Amygdala (tissue), 56 donors: ENCODE measurements around the gene TAS2R43.
"Not testable (repeated sequence)": the region's sequence is repeated elsewhere in the genome, so short reads cannot be mapped to it uniquely, and the experiment has no call there.

Experiments
- DNase-seq, 56 donors: peaks; one replicate each; lab custom pipeline; 2025; lab: John Stamatoyannopoulos, UW

The TAS2R43 gene

GRCh38 chr12:11067514-11067913, 24.6 kb downstream of the TAS2R43 start:
- DNase-seq = no peak

- DNase-seq = not testable (repeated sequence)
These were observed 29.9 kb downstream of the TAS2R43 start, which contains the start of gene TAS2R46 for GRCh38 chr12:11062194-11062593. Gene TAS2R46, minus strand, starts transcription at chr12:11062294. Its CDS starts 0 bp downstream, at chr12:11062294.

DNA sequence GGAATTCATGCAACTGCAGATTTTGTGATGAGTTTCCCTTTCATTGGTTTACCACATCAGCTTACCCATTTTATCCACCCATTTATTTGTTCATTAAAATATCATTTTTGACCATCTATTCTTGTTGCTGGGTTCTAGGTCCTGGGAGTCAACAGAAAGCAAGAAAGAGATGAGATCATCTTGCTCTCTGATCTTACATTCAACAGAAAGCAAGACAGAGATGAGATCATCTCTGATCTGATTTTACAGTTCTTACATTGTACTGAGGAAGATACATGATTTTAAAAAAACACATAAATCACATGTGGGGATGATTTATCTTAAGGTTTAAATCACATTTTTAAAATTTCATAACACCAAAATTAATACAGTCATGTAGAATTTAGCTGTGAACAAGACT, 32.3 kb downstream of the TAS2R43 start:
- DNase-seq = no peak

GRCh38 chr12:11059041-11059440, 33.1 kb downstream of the TAS2R43 start:
- no peak for DNase-seq

DNA sequence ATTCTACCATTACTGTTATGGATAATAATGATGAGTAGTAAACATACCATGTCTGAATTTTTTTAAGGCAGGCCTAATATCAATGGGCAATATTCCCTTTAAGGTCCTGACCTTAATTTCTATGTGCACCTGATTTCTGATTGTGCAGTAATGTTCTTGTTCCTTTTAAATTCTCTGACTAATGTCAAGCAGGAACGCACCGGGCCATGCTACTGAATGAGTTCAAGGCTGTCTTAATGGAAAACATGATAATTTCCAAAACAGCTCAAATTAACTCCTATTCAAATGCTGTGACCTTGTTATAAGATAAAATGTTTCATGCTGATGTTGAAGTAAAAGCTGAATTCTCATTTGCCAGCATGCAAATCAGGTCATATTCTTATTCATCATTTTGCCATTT, 36.8 kb downstream of the TAS2R43 start:
- no peak for DNase-seq

- DNase-seq = not testable (repeated sequence)
These were observed 42.1 kb downstream of the TAS2R43 start for GRCh38 chr12:11049806-11050531.

DNA sequence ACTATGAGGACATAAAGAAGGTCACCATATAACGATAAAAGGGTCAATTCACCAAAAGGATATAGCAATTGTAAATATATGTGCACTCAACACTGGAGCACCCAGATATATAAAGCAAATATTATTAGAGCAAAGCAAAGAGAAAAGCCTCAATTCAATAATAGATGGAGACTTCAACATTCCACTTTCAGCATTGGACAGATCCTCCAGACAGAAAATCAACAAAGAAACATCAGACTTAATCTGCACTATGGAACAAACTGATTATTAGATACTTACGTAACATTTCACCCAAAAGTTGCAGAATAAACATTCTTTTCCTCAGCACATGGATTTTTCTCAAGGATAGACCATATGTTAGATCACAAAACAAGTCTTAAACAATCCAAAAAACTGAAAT, 50.7 kb downstream of the TAS2R43 start:
- not testable (repeated sequence) for DNase-seq
